ENCODE measurements around the gene COL23A1. TPM values are rescaled to one million over a fixed set of nuclear protein-coding genes. Genes with fewer than 3 reads are reported as not detected.
"Not testable (repeated sequence)": the region's sequence is repeated elsewhere in the genome, so short reads cannot be mapped to it uniquely, and the experiment has no call there.

Gene COL23A1
- total and polyA plus RNA-seq, 4 donors = 0.76 to 4.4 (median 1.3) TPM

DNA sequence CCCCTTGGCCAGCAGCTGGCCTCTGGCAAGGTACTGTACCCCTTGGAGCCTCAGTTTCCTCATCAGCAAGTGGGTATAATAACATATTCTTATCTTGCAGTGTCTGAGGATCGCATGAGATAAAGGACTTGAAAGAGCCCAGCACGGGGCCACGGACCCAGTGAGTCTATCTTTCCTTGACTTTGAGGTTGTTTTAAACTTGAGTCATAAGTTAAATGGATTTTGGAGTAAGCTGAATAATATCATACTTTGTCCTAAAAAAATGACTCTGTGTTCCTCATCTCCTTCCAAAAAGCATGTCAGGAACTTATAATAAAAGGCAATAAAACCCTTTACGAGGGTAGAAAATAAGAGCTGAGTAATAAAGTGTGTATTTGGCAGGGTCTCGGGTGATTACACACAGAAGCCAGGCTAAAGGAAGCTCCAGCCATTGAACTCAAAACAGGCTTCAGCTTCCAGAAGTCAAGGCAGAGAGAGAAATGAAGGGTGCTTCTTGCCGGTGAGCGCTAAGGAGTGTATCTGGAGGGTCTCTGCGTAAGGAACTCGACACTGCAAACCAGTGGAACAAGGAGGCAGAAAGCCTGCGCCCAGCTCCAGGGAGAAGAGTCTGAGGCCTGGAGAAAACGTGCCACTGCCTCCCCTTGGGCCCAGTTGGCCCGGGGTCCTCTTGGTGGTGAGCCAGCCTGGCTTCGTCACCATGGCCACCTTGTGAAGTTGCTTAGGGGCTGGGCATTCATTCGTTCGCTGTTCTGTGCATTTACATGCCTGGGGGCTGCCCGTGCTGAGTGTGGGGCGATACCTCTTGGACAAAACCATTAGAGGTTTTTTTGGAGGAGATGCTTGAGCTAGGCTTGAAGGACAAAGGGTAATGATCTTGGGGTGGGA, 285.2 kb downstream of the COL23A1 start:
- no peak overlapping the region for H3K4me3 ChIP-seq
- WGBS, 2 donors = 87 to 94% methylated on average over 17 of the region's 17 CpGs
- DNase-seq (peak in 2 of 3 donors; percentile 45 to 62), ATAC-seq (ENCODE audit: insufficient read depth, low FRiP score) (no peak)
- H3K9me3 ChIP-seq (ENCODE audit: control insufficient read depth in 4 of 4, insufficient read depth in 3 of 4, low read length in 3 of 4) = peaks cover 0 to 2% (median 0%) of the 10 kb centered on the region in 4 donors
- TF ChIP-seq, protein P1, sequence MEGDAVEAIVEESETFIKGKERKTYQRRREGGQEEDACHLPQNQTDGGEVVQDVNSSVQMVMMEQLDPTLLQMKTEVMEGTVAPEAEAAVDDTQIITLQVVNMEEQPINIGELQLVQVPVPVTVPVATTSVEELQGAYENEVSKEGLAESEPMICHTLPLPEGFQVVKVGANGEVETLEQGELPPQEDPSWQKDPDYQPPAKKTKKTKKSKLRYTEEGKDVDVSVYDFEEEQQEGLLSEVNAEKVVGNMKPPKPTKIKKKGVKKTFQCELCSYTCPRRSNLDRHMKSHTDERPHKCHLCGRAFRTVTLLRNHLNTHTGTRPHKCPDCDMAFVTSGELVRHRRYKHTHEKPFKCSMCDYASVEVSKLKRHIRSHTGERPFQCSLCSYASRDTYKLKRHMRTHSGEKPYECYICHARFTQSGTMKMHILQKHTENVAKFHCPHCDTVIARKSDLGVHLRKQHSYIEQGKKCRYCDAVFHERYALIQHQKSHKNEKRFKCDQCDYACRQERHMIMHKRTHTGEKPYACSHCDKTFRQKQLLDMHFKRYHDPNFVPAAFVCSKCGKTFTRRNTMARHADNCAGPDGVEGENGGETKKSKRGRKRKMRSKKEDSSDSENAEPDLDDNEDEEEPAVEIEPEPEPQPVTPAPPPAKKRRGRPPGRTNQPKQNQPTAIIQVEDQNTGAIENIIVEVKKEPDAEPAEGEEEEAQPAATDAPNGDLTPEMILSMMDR (IDR thresholded peaks at IDR 0.05; ENCODE audit: control extremely low read depth, extremely low read depth) = no peak
- no peak overlapping the region for H3K9ac ChIP-seq (ENCODE audit: insufficient read depth in 1 of 2, low read length in 2 of 2)
- no peaks in the 10 kb centered on the region for H3K27me3 ChIP-seq (ENCODE audit: control insufficient read depth in 3 of 3, insufficient read depth in 3 of 3, low read length in 2 of 3)
- no peaks in the 10 kb centered on the region for H3K36me3 ChIP-seq (ENCODE audit: control insufficient read depth in 4 of 4, insufficient read depth in 4 of 4, low read length in 4 of 4)
- peaks cover 0 to 11% (median 0%) of the 10 kb centered on the region in 5 donors for H3K4me1 ChIP-seq (ENCODE audit: control insufficient read depth in 5 of 5, insufficient read depth in 5 of 5, low read length in 5 of 5)
- no peak overlapping the region for H3K27ac ChIP-seq (ENCODE audit: low read depth in 1 of 2, low read length in 1 of 2)

DNA sequence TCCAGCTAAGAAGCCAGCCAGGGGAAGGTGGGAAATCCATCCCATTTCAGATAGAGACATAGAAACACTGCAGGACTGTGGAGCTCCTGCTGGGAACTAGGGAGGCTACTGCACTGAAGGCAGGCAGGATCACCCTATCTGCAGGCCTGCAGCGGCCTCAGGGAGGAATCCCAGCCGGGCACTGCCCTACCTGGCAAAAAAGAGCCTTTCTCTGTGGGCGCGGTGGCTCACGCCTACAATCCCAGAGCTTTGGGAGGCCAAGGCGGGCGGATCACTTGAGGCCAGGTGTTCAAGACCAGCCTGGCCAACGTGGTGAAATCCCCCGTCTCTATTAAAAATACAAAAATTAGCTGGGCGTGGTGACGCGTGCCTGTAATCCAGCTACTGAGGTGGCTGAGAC, 286.2 kb downstream of the COL23A1 start:
- Histone ChIP-seq H3K9ac (ENCODE audit: insufficient read depth in 1 of 2, low read length in 2 of 2) (no peak overlapping the region), H3K4me3 (no peak overlapping the region), H3K4me1 (ENCODE audit: control insufficient read depth in 5 of 5, insufficient read depth in 5 of 5, low read length in 5 of 5) (peaks cover 0 to 9% (median 0%) of the 10 kb centered on the region in 5 donors), H3K27me3 (ENCODE audit: control insufficient read depth in 3 of 3, insufficient read depth in 3 of 3, low read length in 2 of 3) (no peaks in the 10 kb centered on the region), H3K36me3 (ENCODE audit: control insufficient read depth in 4 of 4, insufficient read depth in 4 of 4, low read length in 4 of 4) (no peaks in the 10 kb centered on the region), H3K27ac (ENCODE audit: low read depth in 1 of 2, low read length in 1 of 2) (no peak overlapping the region), H3K9me3 (ENCODE audit: control insufficient read depth in 4 of 4, insufficient read depth in 3 of 4, low read length in 3 of 4) (peaks cover 0 to 2% (median 0%) of the 10 kb centered on the region in 4 donors)
- WGBS, 2 donors = 84 to 85% methylated on average over 12 of the region's 12 CpGs
- DNase-seq (no peak), ATAC-seq (ENCODE audit: insufficient read depth, low FRiP score) (no peak)
- TF ChIP-seq, protein P1 (IDR thresholded peaks at IDR 0.05; ENCODE audit: control extremely low read depth, extremely low read depth) = no peak

DNA sequence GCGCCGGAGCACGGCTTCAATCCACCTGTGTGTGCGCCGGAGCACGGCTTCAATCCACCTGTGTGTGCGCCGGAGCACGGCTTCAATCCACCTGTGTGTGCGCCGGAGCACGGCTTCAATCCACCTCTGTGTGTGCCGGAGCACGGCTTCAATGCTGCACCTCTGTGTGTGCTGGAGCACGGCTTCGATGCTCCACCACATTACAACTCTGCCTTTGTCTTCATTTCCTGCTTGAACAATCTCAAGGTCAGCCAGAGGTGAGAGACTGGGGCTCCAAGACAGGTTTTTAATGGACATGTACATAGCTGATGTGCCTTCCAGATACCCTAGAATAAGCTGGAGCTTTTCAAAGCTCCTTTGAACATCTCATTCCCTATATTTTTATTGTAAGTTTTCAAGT, 287.9 kb downstream of the COL23A1 start:
- H3K9me3 ChIP-seq (ENCODE audit: control insufficient read depth in 4 of 4, insufficient read depth in 3 of 4, low read length in 3 of 4); DNase-seq; ATAC-seq (ENCODE audit: insufficient read depth, low FRiP score); H3K27me3 ChIP-seq (ENCODE audit: control insufficient read depth in 3 of 3, insufficient read depth in 3 of 3, low read length in 2 of 3); H3K27ac ChIP-seq (ENCODE audit: low read depth in 1 of 2, low read length in 1 of 2); H3K36me3 ChIP-seq (ENCODE audit: control insufficient read depth in 4 of 4, insufficient read depth in 4 of 4, low read length in 4 of 4); H3K4me1 ChIP-seq (ENCODE audit: control insufficient read depth in 5 of 5, insufficient read depth in 5 of 5, low read length in 5 of 5); H3K9ac ChIP-seq (ENCODE audit: insufficient read depth in 1 of 2, low read length in 2 of 2); H3K4me3 ChIP-seq: not testable (repeated sequence)
- 85% methylated on average over 16 of the region's 16 CpGs for WGBS, 2 donors

DNA sequence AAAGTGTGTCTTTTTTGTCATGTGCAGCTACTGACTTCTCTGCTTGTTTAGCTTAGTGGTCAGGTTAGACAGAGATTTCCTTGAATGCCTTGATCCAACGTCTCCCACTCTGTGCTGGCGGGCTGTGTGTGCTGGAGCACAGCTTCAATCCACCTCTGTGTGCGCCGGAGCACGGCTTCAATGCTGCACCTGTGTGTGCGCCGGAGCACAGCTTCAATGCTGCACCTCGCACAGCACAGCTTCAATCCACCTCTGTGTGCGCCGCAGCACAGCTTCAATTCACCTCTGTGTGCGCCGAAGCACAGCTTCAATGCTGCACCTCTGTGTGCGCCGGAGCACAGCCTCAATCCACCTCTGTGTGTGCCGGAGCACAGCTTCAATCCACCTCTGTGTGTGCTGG, 288.6 kb downstream of the COL23A1 start:
- 92 to 96% methylated on average over 12 to 13 of the region's 15 CpGs for WGBS, 2 donors

More for the DNA sequence above, 288.6 kb downstream of the COL23A1 start:
- Histone ChIP-seq H3K27me3 (ENCODE audit: control insufficient read depth in 3 of 3, insufficient read depth in 3 of 3, low read length in 2 of 3) (no peaks in the 10 kb centered on the region), H3K27ac (ENCODE audit: low read depth in 1 of 2, low read length in 1 of 2) (no peak overlapping the region), H3K4me3 (no peak overlapping the region), H3K36me3 (ENCODE audit: control insufficient read depth in 4 of 4, insufficient read depth in 4 of 4, low read length in 4 of 4) (no peaks in the 10 kb centered on the region), H3K9ac (ENCODE audit: insufficient read depth in 1 of 2, low read length in 2 of 2) (no peak overlapping the region), H3K4me1 (ENCODE audit: control insufficient read depth in 5 of 5, insufficient read depth in 5 of 5, low read length in 5 of 5) (peaks cover 0 to 6% (median 0%) of the 10 kb centered on the region in 5 donors), H3K9me3 (ENCODE audit: control insufficient read depth in 4 of 4, insufficient read depth in 3 of 4, low read length in 3 of 4) (peaks cover 0 to 2% (median 0%) of the 10 kb centered on the region in 4 donors)
- TF ChIP-seq, protein P1 (IDR thresholded peaks at IDR 0.05; ENCODE audit: control extremely low read depth, extremely low read depth) = no peak
- no peak for ATAC-seq (ENCODE audit: insufficient read depth, low FRiP score)
- no peak for DNase-seq
